Endothelial cell of umbilical vein (primary cell): ENCODE results near the gene CIRBP. TPM values are rescaled to one million over a fixed set of nuclear protein-coding genes. Genes with fewer than 3 reads are reported as not detected.

Experiments used
- BruUV-seq: library from RNA; stranded (reverse); fragments of 400-500 nt; replicated peaks from 2 replicates; lab custom pipeline; 2021; lab: Mats Ljungman, UMichigan
- CTCF ChIA-PET: fragments of 300-600, 350-600 bp; sonication (Branson Sonifier 250); formaldehyde crosslinking; loops from one replicate; lab custom pipeline; 2021; ENCODE audit warnings: antibody characterized with exemption, inconsistent platforms; lab: Charles Lee
- POLR2A ChIA-PET: fragments of 300-600, 350-600 bp; sonication (Branson Sonifier 250); formaldehyde crosslinking; loops from one replicate; lab custom pipeline; 2021; ENCODE audit warnings: antibody characterized with exemption, inconsistent platforms; lab: Charles Lee
- DNase-seq: peaks from one replicate; pipeline ENCODE4 v3.0.0-alpha.2; 2011; ENCODE audit warnings: low read depth, low spot score
- FAIRE-seq: peaks from 2 replicates; lab custom pipeline; 2011; peaks lifted over from hg19 to GRCh38; lab: Jason Lieb, UNC
- H2AFZ ChIP-seq: 2 replicates; pipeline ENCODE4 v1.6.0; 2012; ENCODE audit warnings: low read depth, low read length, control low read depth, inconsistent platforms
- H3K27ac ChIP-seq: 2 replicates; pipeline ENCODE4 v1.5.1; 2011; ENCODE audit warnings: low read depth, mild to moderate bottlenecking, control low read depth, low read length, moderate library complexity; ENCODE audit not compliant: insufficient read depth
- H3K27me3 ChIP-seq, 2 experiments: 2 replicates each; pipeline versions ENCODE4 v1.6.0 to v1.6.1; 2011; ENCODE audit warnings: low read length in 2 of 2, mixed read lengths in 1 of 2; ENCODE audit not compliant: control insufficient read depth in 2 of 2, insufficient read depth in 2 of 2
- H3K36me3 ChIP-seq, 2 experiments: 2 replicates in 1 of 2; 3 replicates in 1 of 2; pipeline ENCODE4 v1.5.1; 2011; ENCODE audit warnings: low read length in 2 of 2, mild to moderate bottlenecking in 1 of 2, moderate library complexity in 1 of 2; ENCODE audit not compliant: control insufficient read depth in 2 of 2, insufficient read depth in 2 of 2; ENCODE audit errors: extremely low read depth in 1 of 2
- H3K4me1 ChIP-seq: 3 replicates; pipeline ENCODE4 v1.5.1; 2011; ENCODE audit warnings: mild to moderate bottlenecking, low read length; ENCODE audit not compliant: control insufficient read depth, insufficient read depth; ENCODE audit errors: extremely low read depth
- H3K4me2 ChIP-seq: 2 replicates; pipeline ENCODE4 v1.6.1; 2011; ENCODE audit warnings: low read length, control low read depth, mixed read lengths; ENCODE audit not compliant: insufficient read depth
- H3K4me3 ChIP-seq, 3 experiments: fragments of 200-600 bp in 1 of 3; sonication (generic), shearing (Covaris generic) in 1 of 3; replicated peaks in 1 of 3; 2 replicates each; pipeline ENCODE4 v1.5.1; 2011 to 2016; ENCODE audit warnings: control low read depth in 3 of 3, low read length in 3 of 3, mild to moderate bottlenecking in 2 of 3, inconsistent platforms in 1 of 3, low read depth in 1 of 3, moderate library complexity in 1 of 3; ENCODE audit not compliant: insufficient read depth in 1 of 3
- H3K79me2 ChIP-seq: 2 replicates; pipeline ENCODE4 v1.6.0; 2012; ENCODE audit warnings: low read length, inconsistent platforms; ENCODE audit not compliant: control insufficient read depth, insufficient read depth
- H3K9ac ChIP-seq: replicated peaks from 2 replicates; pipeline ENCODE3; 2011; ENCODE audit warnings: low read length, control low read depth; ENCODE audit not compliant: insufficient read depth; ENCODE audit errors: extremely low read depth
- H3K9me1 ChIP-seq: replicated peaks from 3 replicates; pipeline ENCODE4 v1.6.0; 2011; ENCODE audit warnings: mild to moderate bottlenecking, low read length; ENCODE audit not compliant: control insufficient read depth, insufficient read depth; ENCODE audit errors: extremely low read depth
- H3K9me3 ChIP-seq: replicated peaks from 2 replicates; pipeline ENCODE4 v1.5.1; 2012; ENCODE audit warnings: low read length, inconsistent platforms; ENCODE audit not compliant: control insufficient read depth, insufficient read depth
- H4K20me1 ChIP-seq: replicated peaks from 2 replicates; pipeline ENCODE3; 2011; ENCODE audit warnings: mild to moderate bottlenecking, low read length; ENCODE audit not compliant: control insufficient read depth, insufficient read depth; ENCODE audit errors: extremely low read depth
- EZH2 ChIP-seq: IDR thresholded peaks from 2 replicates; pipeline ENCODE4 v1.6.1; 2012; ENCODE audit warnings: borderline replicate concordance, low read depth, mild to moderate bottlenecking, moderate library complexity, low read length, inconsistent platforms; ENCODE audit not compliant: severe bottlenecking
- FOS ChIP-seq: IDR thresholded peaks from 2 replicates; pipeline ENCODE4 v1.6.1; 2011; ENCODE audit warnings: mild to moderate bottlenecking, low read length, moderate library complexity, borderline replicate concordance; ENCODE audit not compliant: insufficient read depth
- GATA2 ChIP-seq: IDR thresholded peaks from 2 replicates; pipeline ENCODE4 v1.7.0; 2011; ENCODE audit warnings: low read depth, mild to moderate bottlenecking, moderate library complexity, mixed read lengths, low read length; ENCODE audit not compliant: insufficient read length, insufficient read depth
- JUN ChIP-seq: IDR thresholded peaks from 2 replicates; pipeline ENCODE4 v1.6.1; 2011; ENCODE audit warnings: borderline replicate concordance, low read depth; ENCODE audit not compliant: insufficient read length, insufficient read depth
- MYC ChIP-seq: IDR thresholded peaks from one replicate; pipeline ENCODE4 v1.6.1; 2011; ENCODE audit warnings: mild to moderate bottlenecking, low read depth, low read length
- POLR2A ChIP-seq: IDR thresholded peaks from 2 replicates; pipeline ENCODE4 v1.6.1; 2012; ENCODE audit warnings: low read depth, mild to moderate bottlenecking, control low read depth, low read length
- POLR2AphosphoS5 ChIP-seq: IDR thresholded peaks from 2 replicates; pipeline ENCODE4 v1.6.1; 2012; ENCODE audit warnings: low read depth, mild to moderate bottlenecking, control low read depth, low read length, moderate library complexity; ENCODE audit not compliant: insufficient read depth
- dilution Hi-C: fragments of 300-500 bp; cut with MboI; formaldehyde crosslinking; loops from one replicate; pipeline ENCODE4 v1.15.0; 2019; ENCODE audit warnings: low sequenced_read_pairs; ENCODE audit not compliant: extremely low pct_ligation_motif_present
- intact Hi-C: fragments of 100-400 bp; cut with micrococcal nuclease; formaldehyde crosslinking; loops from one replicate; pipeline ENCODE4 v1.10.0; 2022
- polyA plus RNA-seq, 4 experiments: library from polyadenylated mRNA; depleted of rRNA in 3 of 4; stranded (reverse) in 3 of 4; unstranded in 1 of 4; fragments of >200 nt; gene quantifications; 2 replicates each; pipeline versions ENCODE4 v1.2.1 to v1.2.3, GENCODE V29; 2011 to 2012; ENCODE audit warnings: missing spikeins in 1 of 4
- total RNA-seq: library from RNA; stranded (reverse); gene quantifications from 2 replicates; pipeline ENCODE4 v1.2.3, GENCODE V29; 2021
- TF ChIP-seq, protein P1 (sequence below), 2 donors: IDR thresholded peaks; 1 replicate in 1 of 2; 2 replicates in 1 of 2; pipeline ENCODE4 v1.5.1; 2011; ENCODE audit warnings: low read length in 2 of 2, mild to moderate bottlenecking in 2 of 2, moderate library complexity in 2 of 2, control low read depth in 1 of 2, inconsistent platforms in 1 of 2, low read depth in 1 of 2; ENCODE audit not compliant: insufficient read depth in 1 of 2; ENCODE audit errors: extremely low read depth in 1 of 2

The CIRBP gene
- total and polyA plus RNA-seq, 2 donors (not counting 3 experiments of a cell fraction or from before 2014, with no cell fraction given): 225 to 439 TPM

DNA sequence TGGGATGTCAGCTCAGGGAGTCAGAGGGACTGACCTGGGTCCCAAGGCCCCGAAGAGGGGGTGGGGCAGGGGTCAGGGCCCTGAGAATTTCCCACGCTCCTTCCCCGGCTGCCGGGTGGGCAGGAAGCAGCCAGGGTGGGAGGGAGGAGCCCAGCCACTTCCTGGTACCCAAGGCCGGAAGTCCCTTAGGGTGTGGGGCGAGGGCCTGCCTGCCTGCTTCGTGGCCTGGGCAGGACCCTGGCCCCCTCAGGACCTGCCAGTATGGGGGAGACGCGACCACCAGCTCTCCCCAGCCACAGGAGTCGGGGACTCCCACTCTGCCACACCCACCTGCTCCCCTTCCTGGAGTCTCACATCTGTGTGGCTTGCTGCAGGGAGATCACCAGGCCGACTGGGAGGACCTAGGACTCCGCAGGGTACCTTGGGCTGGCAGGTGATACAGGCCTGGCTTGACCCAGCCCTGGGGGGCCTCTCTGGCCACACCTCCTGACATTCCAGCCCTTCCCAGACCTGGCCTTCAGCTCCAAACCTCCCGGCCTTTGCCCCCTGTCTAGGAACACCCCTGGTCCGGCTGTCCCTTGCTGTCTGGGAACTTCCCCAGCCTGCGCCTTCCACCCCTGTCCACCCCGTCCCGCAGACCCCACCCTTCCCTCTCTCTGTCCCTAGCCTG lies 9.8 kb upstream of the CIRBP start:
- Histone ChIP-seq H3K36me3 (peaks cover 25 to 26% of the 10 kb centered on the region in 2 experiments), H3K27ac (peak overlapping the region; percentile 61), H3K4me3 (no peak overlapping the region), H3K9me3 (no peaks in the 10 kb centered on the region), H3K79me2 (peaks cover 25% of the 10 kb centered on the region), H3K9me1 (no peaks in the 10 kb centered on the region), H3K9ac (peak overlapping the region; percentile 41), H3K4me2 (no peak overlapping the region), H2AFZ (no peak overlapping the region), H3K27me3 (no peaks in the 10 kb centered on the region), H3K4me1 (peaks cover 47% of the 10 kb centered on the region), H4K20me1 (no peaks in the 10 kb centered on the region)
- BruUV-seq: no TSS peak
- FAIRE-seq (peak; percentile 73), DNase-seq (peak; percentile 62)
- dilution Hi-C loops: no loop called here
- intact Hi-C loops: no loop called here
- POLR2A ChIA-PET: interaction anchor here (0.7 to 3.4 kb wide), 2 partner anchors 10 to 15 kb away, joined by 5 to 19 read pairs; partner anchors contain the start of gene CIRBP
- CTCF ChIA-PET: interaction anchor here (7.8 kb wide), 1 partner anchor 15 kb away, joined by 63 read pairs; no protein-coding TSS in a partner anchor
- TF ChIP-seq MYC (no peak), POLR2AphosphoS5 (peak; percentile 96), POLR2A (peak; percentile 98)

DNA sequence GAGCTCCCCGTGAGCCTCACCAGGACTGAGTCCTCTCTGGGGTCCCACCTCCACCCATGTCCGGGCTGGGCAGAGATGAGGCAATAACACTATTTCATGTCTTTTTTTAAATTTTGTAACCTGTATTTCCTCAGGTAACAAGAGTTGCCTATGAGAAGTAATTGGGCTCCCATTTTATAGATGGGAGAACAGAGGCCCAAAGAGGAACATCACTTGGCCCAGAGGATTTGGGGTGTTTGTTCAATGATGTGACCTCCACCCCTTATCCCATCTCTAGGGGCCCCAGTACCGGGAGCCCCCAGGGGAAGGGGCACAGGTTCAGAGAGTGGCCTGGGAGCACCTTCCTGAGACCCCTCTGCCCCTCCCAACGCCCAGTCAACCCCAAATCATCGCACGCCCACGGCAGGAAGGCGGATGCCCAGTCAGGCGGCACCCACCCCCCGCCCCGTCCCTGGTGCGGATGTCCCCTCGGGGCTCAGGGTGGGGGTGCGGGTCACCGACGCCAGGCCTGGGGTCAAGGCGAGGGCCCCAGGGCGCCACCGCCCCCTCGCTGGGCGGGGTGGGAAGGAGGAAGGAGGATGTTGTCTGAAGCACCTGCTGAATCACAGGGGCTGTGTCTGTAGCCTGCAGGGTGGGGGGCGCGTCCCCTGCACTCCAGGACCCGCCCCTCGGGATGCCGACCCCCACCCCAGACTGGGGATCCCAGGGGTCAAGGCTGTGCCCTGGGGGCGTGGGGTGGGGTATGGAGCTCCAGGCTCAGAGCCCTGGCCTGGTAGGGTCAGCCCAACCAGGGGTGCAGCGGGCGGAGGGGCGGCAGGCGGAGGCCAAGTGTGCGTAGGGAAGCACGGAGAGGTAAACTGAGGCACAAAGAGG lies 9.0 kb upstream of the CIRBP start:
- H3K4me1 ChIP-seq: peaks cover 49% of the 10 kb centered on the region
- ChIA-PET POLR2A (interaction anchor here (0.7 to 3.4 kb wide), 2 partner anchors 9 to 16 kb away, joined by 5 to 19 read pairs; partner anchors contain the start of gene CIRBP), CTCF (interaction anchor here (1.5 to 7.8 kb wide), 2 partner anchors 11 to 16 kb away, joined by 3 to 63 read pairs; no protein-coding TSS in a partner anchor)

More for the DNA sequence above, 9.0 kb upstream of the CIRBP start:
- H3K36me3 ChIP-seq: peaks cover 17 to 18% of the 10 kb centered on the region in 2 experiments
- no peak overlapping the region for H3K4me2 ChIP-seq
- BruUV-seq: no TSS peak
- peak overlapping the region; percentile 61 for H3K27ac ChIP-seq
- no peak overlapping the region for H3K9ac ChIP-seq
- DNase-seq: peak; percentile 24
- H2AFZ ChIP-seq: no peak overlapping the region
- intact Hi-C loops: loop anchor here (1.0 kb wide), 1 partner anchor 8 kb away; no protein-coding TSS in a partner anchor
- TF ChIP-seq EZH2: no peak
- no peak for TF ChIP-seq JUN
- TF ChIP-seq GATA2: no peak
- no peak for TF ChIP-seq POLR2AphosphoS5
- TF ChIP-seq FOS: no peak
- TF ChIP-seq POLR2A: no peak
- TF ChIP-seq, protein P1, sequence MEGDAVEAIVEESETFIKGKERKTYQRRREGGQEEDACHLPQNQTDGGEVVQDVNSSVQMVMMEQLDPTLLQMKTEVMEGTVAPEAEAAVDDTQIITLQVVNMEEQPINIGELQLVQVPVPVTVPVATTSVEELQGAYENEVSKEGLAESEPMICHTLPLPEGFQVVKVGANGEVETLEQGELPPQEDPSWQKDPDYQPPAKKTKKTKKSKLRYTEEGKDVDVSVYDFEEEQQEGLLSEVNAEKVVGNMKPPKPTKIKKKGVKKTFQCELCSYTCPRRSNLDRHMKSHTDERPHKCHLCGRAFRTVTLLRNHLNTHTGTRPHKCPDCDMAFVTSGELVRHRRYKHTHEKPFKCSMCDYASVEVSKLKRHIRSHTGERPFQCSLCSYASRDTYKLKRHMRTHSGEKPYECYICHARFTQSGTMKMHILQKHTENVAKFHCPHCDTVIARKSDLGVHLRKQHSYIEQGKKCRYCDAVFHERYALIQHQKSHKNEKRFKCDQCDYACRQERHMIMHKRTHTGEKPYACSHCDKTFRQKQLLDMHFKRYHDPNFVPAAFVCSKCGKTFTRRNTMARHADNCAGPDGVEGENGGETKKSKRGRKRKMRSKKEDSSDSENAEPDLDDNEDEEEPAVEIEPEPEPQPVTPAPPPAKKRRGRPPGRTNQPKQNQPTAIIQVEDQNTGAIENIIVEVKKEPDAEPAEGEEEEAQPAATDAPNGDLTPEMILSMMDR (IDR thresholded peaks at IDR 0.05; ENCODE audit: extremely low read depth in 1 of 2, insufficient read depth in 1 of 2, low read depth in 1 of 2, low read length in 2 of 2): no peak
- TF ChIP-seq MYC: no peak
- dilution Hi-C loops: no loop called here
- H3K79me2 ChIP-seq: peaks cover 17% of the 10 kb centered on the region
- H4K20me1 ChIP-seq: no peaks in the 10 kb centered on the region
- no peak for FAIRE-seq
- peak overlapping the region in 1 of 3 experiments; percentile 14 for H3K4me3 ChIP-seq
- H3K9me3 ChIP-seq: no peaks in the 10 kb centered on the region
- H3K27me3 ChIP-seq: no peaks in the 10 kb centered on the region
- H3K9me1 ChIP-seq: no peaks in the 10 kb centered on the region
